H1 (cell line): ENCODE results near the gene EWSR1. TPM values are rescaled to one million over a fixed set of nuclear protein-coding genes. Genes with fewer than 3 reads are reported as not detected.

ENCODE experiments used
- PHF8 ChIP-seq: fragments of 200-600 bp; sonication (generic); conservative IDR thresholded peaks from 2 replicates; pipeline ENCODE4 v1.7.1; 2012; ENCODE audit warnings: low read depth, mild to moderate bottlenecking, inconsistent platforms, low read length, moderate library complexity
- TBP ChIP-seq: IDR thresholded peaks from 2 replicates; pipeline ENCODE4 v1.6.1; 2011; ENCODE audit warnings: low read depth, low read length, improper control_type of control experiment
- polyA plus RNA-seq, 7 experiments: library from polyadenylated mRNA; depleted of rRNA in 3 of 7; stranded (reverse) in 5 of 7; unstranded in 2 of 7; fragments of >200 nt in 5 of 7; fragments of 200-250 nt in 2 of 7; gene quantifications; 1 replicate in 5 of 7; 2 replicates in 1 of 7; 4 replicates in 1 of 7; pipeline versions ENCODE4 v1.2.1 to v1.2.3, GENCODE V29; 2011 to 2013; ENCODE audit warnings: missing spikeins in 2 of 7, mixed read lengths in 2 of 7
- total RNA-seq: library from RNA; stranded (reverse); fragmentation: NEBNext Ultra II Directional; extraction: Animal tissue kit (Norgen Biotek cat#: 25700); gene quantifications from 2 replicates; pipeline ENCODE4 v1.2.1, GENCODE V29; 2021

EWSR1 gene
- total and polyA plus RNA-seq, 2 of the 8 experiments (the other 6 are each of a cell fraction or from before 2014, with no cell fraction given), result 387 to 930 TPM

DNA sequence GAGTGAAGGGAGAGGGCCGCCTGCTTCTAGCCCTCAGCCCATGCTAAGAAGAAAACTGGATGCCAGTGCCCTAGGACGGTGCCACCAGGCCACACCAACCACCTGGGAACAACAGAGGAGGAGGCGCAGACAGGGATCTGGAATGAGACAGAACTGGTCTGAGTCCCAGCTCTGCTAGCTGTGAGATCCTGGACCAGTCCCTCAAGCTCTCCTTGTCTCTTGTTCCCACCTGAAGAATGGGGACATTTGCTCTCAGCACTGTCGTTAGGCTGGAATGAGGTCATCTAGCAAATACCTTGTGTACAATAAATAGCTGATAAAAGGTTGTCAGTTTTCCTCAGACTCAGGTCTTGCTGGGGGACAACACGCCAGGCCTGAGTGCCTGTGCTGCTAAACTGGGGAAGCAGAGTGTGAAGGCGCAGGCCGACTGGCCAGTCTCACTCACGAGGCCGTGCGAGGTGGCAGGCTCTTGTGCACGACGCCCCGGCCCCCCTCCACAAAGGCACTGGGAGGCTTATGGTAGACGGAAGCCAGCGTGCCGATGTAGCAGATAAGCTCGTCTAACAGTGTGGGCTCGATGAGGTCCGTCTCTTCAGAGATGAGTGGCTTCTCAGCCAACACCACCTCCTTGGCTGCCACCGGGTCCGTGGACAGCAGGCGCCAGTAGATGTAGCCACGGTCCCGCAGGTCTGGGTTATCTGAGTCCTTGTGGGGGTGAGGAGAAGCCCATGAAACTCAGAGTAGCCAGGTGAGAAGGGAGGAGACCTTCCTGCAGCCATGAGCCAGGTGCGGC lies 73.2 kb downstream of the EWSR1 start (continued):
- TF ChIP-seq TBP (no peak), PHF8 (no peak)
